GM23248 (cell line): ENCODE results near the gene F2RL2. TPM values are rescaled to one million over a fixed set of nuclear protein-coding genes. Genes with fewer than 3 reads are reported as not detected.
"Not testable (repeated sequence)": the region's sequence is repeated elsewhere in the genome, so short reads cannot be mapped to it uniquely, and the experiment has no call there.

Experiments used
- DNase-seq: peaks from one replicate; pipeline ENCODE4 v3.0.0-alpha.2; 2015
- H2AFZ ChIP-seq: fragments of 200-600 bp; sonication (generic); 2 replicates; pipeline ENCODE4 v1.6.1; 2016; ENCODE audit warnings: antibody characterized with exemption
- H3F3A ChIP-seq: fragments of 200-600 bp; sonication (generic); 2 replicates; pipeline ENCODE4 v1.6.1; 2016; ENCODE audit warnings: mild to moderate bottlenecking, antibody characterized with exemption, mixed run types; ENCODE audit not compliant: insufficient read depth
- H3K27ac ChIP-seq: fragments of 200-600 bp; sonication (generic); 2 replicates; pipeline ENCODE4 v1.5.1; 2016; ENCODE audit warnings: mild to moderate bottlenecking
- H3K27me3 ChIP-seq: fragments of 200-600 bp; sonication (generic); replicated peaks from 2 replicates; pipeline ENCODE4 v1.6.1; 2016; ENCODE audit warnings: mild to moderate bottlenecking; ENCODE audit not compliant: insufficient read depth
- H3K36me3 ChIP-seq: fragments of 200-600 bp; sonication (generic); 2 replicates; pipeline ENCODE4 v1.6.1; 2016; ENCODE audit warnings: low read depth, mild to moderate bottlenecking
- H3K4me1 ChIP-seq: fragments of 200-600 bp; sonication (generic); 2 replicates; pipeline ENCODE4 v1.6.1; 2016; ENCODE audit warnings: mild to moderate bottlenecking; ENCODE audit not compliant: insufficient read depth
- H3K4me2 ChIP-seq: fragments of 200-600 bp; sonication (generic); one replicate; pipeline ENCODE4 v1.6.1; 2016; ENCODE audit warnings: mild to moderate bottlenecking; ENCODE audit not compliant: unreplicated experiment
- H3K4me3 ChIP-seq: fragments of 200-600 bp; sonication (generic); 2 replicates; pipeline ENCODE4 v1.5.1; 2016; ENCODE audit warnings: mild to moderate bottlenecking
- H3K79me2 ChIP-seq: fragments of 200-600 bp; sonication (generic); 2 replicates; pipeline ENCODE4 v1.6.1; 2016; ENCODE audit warnings: mild to moderate bottlenecking; ENCODE audit not compliant: insufficient read depth
- H3K9ac ChIP-seq: fragments of 200-600 bp; sonication (generic); 2 replicates; pipeline ENCODE4 v1.6.1; 2016; ENCODE audit warnings: mild to moderate bottlenecking
- H3K9me2 ChIP-seq: fragments of 200-600 bp; sonication (generic); 2 replicates; pipeline ENCODE4 v1.6.1; 2016; ENCODE audit warnings: mixed run types, mild to moderate bottlenecking, moderate library complexity; ENCODE audit not compliant: insufficient read depth
- H3K9me3 ChIP-seq: fragments of 200-600 bp; sonication (generic); one replicate; pipeline ENCODE4 v1.6.1; 2017; ENCODE audit warnings: low read depth
- H4K20me1 ChIP-seq: fragments of 200-600 bp; sonication (generic); 2 replicates; pipeline ENCODE4 v1.6.0; 2016; ENCODE audit not compliant: insufficient read depth
- EZH2 ChIP-seq: fragments of 200-600 bp; sonication (generic); IDR thresholded peaks from 2 replicates; pipeline ENCODE4 v1.6.1; 2018; ENCODE audit warnings: antibody characterized with exemption, mild to moderate bottlenecking; ENCODE audit not compliant: insufficient read depth, poor library complexity, severe bottlenecking
- EZH2phosphoT487 ChIP-seq: fragments of 200-600 bp; sonication (generic); IDR thresholded peaks from 2 replicates; pipeline ENCODE4 v1.6.1; 2018; ENCODE audit warnings: antibody characterized with exemption, moderate library complexity, mild to moderate bottlenecking, low read depth; ENCODE audit not compliant: insufficient read depth
- WGBS, 2 experiments: methylation state at CpG; one replicate each; pipeline ENCODE4 v1.1.6; 2015 to 2017; ENCODE audit warnings: low lambda C conversion rate in 2 of 2, low coverage in 1 of 2; ENCODE audit errors: missing lambda C conversion rate in 2 of 2; 5-methylcytosine and 5-hydroxymethylcytosine counted together
- in situ Hi-C: fragments of 300-500 bp; cut with MboI; formaldehyde crosslinking; loops from 2 replicates; pipeline ENCODE4 v1.15.0; 2020
- polyA plus RNA-seq: library from polyadenylated mRNA; unstranded; fragments of >200 nt; fragmentation: Nextera tagmentation; extraction: Ambion mirVana; gene quantifications from 2 replicates; pipeline ENCODE4 v1.2.1, GENCODE V29; 2016
- total RNA-seq: library from RNA; depleted of rRNA; stranded (reverse); fragments of >200 nt; shearing (Covaris generic); gene quantifications from 2 replicates; pipeline ENCODE4 v1.2.3, GENCODE V29; 2014

F2RL2 gene
- total and polyA plus RNA-seq, 2 experiments from 2014 or later, result not detected

DNA sequence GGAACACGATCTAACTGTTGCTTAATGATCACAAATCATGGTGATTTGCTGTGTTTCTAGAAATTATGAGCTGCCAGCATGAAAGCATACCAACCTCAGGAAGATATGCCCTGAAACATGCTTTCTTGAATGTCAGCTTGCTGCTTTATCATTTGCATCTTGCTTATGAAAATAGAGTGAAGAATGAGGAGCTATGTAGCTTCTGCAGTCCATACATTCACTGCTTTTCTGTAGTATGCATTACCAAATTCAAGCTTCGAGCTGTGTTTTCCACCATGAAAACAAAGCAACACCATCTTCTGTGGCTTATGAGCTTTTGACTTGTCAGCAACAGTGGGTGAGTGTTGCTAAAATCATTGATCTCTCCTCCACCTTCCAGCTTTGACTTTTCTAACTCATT lies 16.5 kb downstream of the F2RL2 start:
- H3K79me2 ChIP-seq, result no peaks in the 10 kb centered on the region
- no peak overlapping the region for H3K4me3 ChIP-seq
- in situ Hi-C loops, result loop anchor here (10.0 kb wide), 1 partner anchor 408 kb away; no protein-coding TSS in a partner anchor
- H3F3A ChIP-seq, result peaks cover 4% of the 10 kb centered on the region; the same call in 1 of the 2 replicates
- H3K27me3 ChIP-seq, result peaks cover 52% of the 10 kb centered on the region
- H3K4me2 ChIP-seq, result no peak overlapping the region
- no peaks in the 10 kb centered on the region for H3K36me3 ChIP-seq
- H3K27ac ChIP-seq, result no peak overlapping the region
- 55 to 63% methylated on average over 2 of the region's 2 CpGs for WGBS, 2 experiments
- H4K20me1 ChIP-seq, result no peaks in the 10 kb centered on the region
- DNase-seq, result no peak
- no peaks in the 10 kb centered on the region for H3K9me3 ChIP-seq
- TF ChIP-seq EZH2 (no peak), EZH2phosphoT487 (no peak)
- peaks cover 11% of the 10 kb centered on the region for H3K4me1 ChIP-seq
- no peak overlapping the region for H2AFZ ChIP-seq
- no peaks in the 10 kb centered on the region for H3K9me2 ChIP-seq
- no peak overlapping the region for H3K9ac ChIP-seq

DNA sequence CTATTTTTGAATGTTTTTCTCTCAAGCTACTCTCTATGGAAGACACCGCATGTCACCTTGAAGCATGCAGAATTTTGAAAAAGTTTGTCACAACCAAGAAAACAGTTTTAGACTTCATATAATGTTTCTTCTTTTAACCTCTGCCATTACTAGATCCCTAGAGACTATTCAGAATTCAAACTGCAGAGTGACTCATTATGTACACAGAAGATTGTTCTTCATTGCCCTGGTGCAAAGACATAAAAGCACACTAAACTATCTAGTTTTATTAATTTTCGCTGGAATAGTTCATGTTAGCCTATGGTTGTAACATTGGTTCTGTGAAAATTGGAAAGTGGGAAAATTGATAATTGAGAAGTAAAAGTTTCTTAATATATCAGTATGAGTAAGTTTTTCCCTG lies 18.4 kb downstream of the F2RL2 start:
- DNase-seq, result peak; percentile 74
- 72% methylated on average over 2 of the region's 2 CpGs for WGBS, 2 experiments

DNA sequence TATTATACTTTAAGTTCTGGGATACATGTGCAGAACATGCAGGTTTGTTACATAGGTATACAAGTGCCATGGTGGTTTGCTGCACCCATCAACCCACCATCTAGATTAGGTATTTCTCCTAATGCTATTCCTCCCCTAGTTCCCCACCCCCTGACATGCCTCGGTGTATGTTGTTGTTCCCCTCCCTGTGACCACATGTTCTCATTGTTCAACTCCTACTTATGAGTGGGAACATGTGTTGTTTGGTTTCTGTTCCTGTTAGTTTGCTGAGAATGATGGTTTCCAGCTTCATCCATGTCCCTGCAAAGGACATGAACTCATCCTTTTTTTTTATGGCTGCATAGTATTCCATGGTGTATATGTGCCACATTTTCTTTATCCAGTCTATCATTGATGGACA lies 19.2 kb downstream of the F2RL2 start:
- not testable (repeated sequence) for H3K36me3 ChIP-seq, H4K20me1 ChIP-seq, DNase-seq, H3F3A ChIP-seq, H3K9ac ChIP-seq, H2AFZ ChIP-seq, H3K4me2 ChIP-seq, H3K9me3 ChIP-seq, H3K4me3 ChIP-seq, H3K27ac ChIP-seq, H3K79me2 ChIP-seq, H3K9me2 ChIP-seq
- Histone ChIP-seq H3K4me1 (peaks cover 11% of the 10 kb centered on the region), H3K27me3 (peaks cover 35% of the 10 kb centered on the region)
- in situ Hi-C loops, result loop anchor here (5.0 to 10.0 kb wide), 2 partner anchors 173 to 411 kb away; no protein-coding TSS in a partner anchor
- 54 to 57% methylated on average over 1 of the region's 1 CpG for WGBS, 2 experiments

More for the DNA sequence above, 18.4 kb downstream of the F2RL2 start:
- Histone ChIP-seq H3K36me3 (no peaks in the 10 kb centered on the region), H3K9ac (no peak overlapping the region), H3K4me2 (no peak overlapping the region), H3K9me2 (no peaks in the 10 kb centered on the region), H3K79me2 (no peaks in the 10 kb centered on the region), H3K4me3 (no peak overlapping the region), H3K4me1 (peaks cover 11% of the 10 kb centered on the region), H3F3A (peaks cover 4% of the 10 kb centered on the region; the same call in 1 of the 2 replicates), H3K9me3 (no peaks in the 10 kb centered on the region), H3K27me3 (peaks cover 43% of the 10 kb centered on the region), H3K27ac (no peak overlapping the region), H4K20me1 (no peaks in the 10 kb centered on the region), H2AFZ (no peak overlapping the region)
- in situ Hi-C loops, result loop anchor here (5.0 to 10.0 kb wide), 2 partner anchors 172 to 410 kb away; no protein-coding TSS in a partner anchor
- TF ChIP-seq EZH2 (no peak), EZH2phosphoT487 (no peak)

DNA sequence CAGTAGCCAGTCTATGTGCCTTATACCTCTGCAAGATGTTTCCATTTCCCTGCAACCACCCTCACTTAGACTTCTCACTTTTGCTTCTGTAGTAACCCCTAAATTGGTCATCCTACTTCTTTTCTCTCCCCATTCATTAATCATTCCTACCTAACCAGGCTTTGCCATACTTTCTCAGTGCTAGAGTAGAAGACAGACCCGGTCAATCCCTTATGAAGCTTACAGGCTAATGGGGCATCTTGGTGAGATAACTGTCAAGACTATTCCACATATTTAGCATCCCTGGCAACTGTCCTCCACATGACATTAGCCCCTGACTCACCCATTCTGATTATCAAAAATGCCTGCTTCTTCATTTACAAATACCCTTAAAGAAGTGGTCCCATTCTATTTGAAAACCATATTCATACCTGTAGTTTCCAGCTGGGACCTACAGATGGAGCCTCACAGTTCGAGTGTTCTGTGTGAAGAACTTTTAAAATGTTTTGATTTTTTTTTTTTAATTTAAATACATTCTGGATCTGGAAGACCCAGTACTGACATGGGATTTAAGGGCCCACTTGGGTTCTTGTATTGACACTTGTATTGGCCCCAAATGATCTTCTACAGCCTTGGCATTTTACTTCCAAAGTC lies 21.0 kb downstream of the F2RL2 start:
- H3K36me3 ChIP-seq, result no peaks in the 10 kb centered on the region
- H3K4me3 ChIP-seq, result no peak overlapping the region
- H3K4me1 ChIP-seq, result peaks cover 7% of the 10 kb centered on the region
- no peak overlapping the region for H3K4me2 ChIP-seq
- DNase-seq, result peak; percentile 38
- H4K20me1 ChIP-seq, result no peaks in the 10 kb centered on the region
- no peak overlapping the region for H3K27ac ChIP-seq
- no peaks in the 10 kb centered on the region for H3K79me2 ChIP-seq
- no peaks in the 10 kb centered on the region for H3K9me3 ChIP-seq
- peaks cover 4% of the 10 kb centered on the region; the same call in 1 of the 2 replicates for H3F3A ChIP-seq
- in situ Hi-C loops, result loop anchor here (5.0 to 10.0 kb wide), 2 partner anchors 175 to 413 kb away; no protein-coding TSS in a partner anchor
- H3K27me3 ChIP-seq, result peaks cover 25% of the 10 kb centered on the region
- no peak overlapping the region for H3K9ac ChIP-seq
- whole genome bisulfite sequencing, 2 experiments, result 61 to 64% methylated on average over 2 of the region's 2 CpGs
- no peak overlapping the region for H2AFZ ChIP-seq
- no peaks in the 10 kb centered on the region for H3K9me2 ChIP-seq
- TF ChIP-seq EZH2phosphoT487 (no peak), EZH2 (no peak)
